Calu3 (cell line): Measurements from ENCODE around the gene PMPCA. TPM values are rescaled to one million over a fixed set of nuclear protein-coding genes. Genes with fewer than 3 reads are reported as not detected.

ENCODE experiments used
- BruUV-seq: library from RNA; stranded (reverse); fragments of 400-500 nt; replicated peaks from 2 replicates; lab custom pipeline; 2021; lab: Mats Ljungman, UMichigan
- CTCF ChIA-PET: fragments of 300-600 bp; sonication (Branson Sonifier 250); formaldehyde crosslinking; loops from one replicate; lab custom pipeline; 2022; ENCODE audit warnings: antibody characterized with exemption; lab: Charles Lee
- DNase-seq: peaks from one replicate; pipeline ENCODE4 v3.0.0; 2022
- H3K27ac Mint-ChIP-seq: one replicate; pipeline ENCODE4 v1.8.0; 2022; ENCODE audit warnings: mixed read lengths; ENCODE audit not compliant: unreplicated experiment
- H3K27me3 Mint-ChIP-seq: one replicate; pipeline ENCODE4 v1.8.0; 2022; ENCODE audit warnings: mixed read lengths; ENCODE audit not compliant: unreplicated experiment
- H3K36me3 Mint-ChIP-seq: one replicate; pipeline ENCODE4 v1.8.0; 2022; ENCODE audit warnings: mild to moderate bottlenecking, moderate library complexity, mixed read lengths; ENCODE audit not compliant: insufficient read depth, unreplicated experiment
- H3K4me1 Mint-ChIP-seq: one replicate; pipeline ENCODE4 v1.8.0; 2022; ENCODE audit warnings: mild to moderate bottlenecking, low read depth, mixed read lengths; ENCODE audit not compliant: unreplicated experiment
- H3K4me3 Mint-ChIP-seq: one replicate; pipeline ENCODE4 v1.8.0; 2022; ENCODE audit warnings: mild to moderate bottlenecking, low read depth, moderate library complexity, mixed read lengths; ENCODE audit not compliant: unreplicated experiment
- H3K9me3 Mint-ChIP-seq: one replicate; pipeline ENCODE4 v1.8.0; 2022; ENCODE audit warnings: low read depth, mixed read lengths; ENCODE audit not compliant: unreplicated experiment
- intact Hi-C: fragments of 100-400 bp; cut with micrococcal nuclease; formaldehyde crosslinking; loops from one replicate; pipeline ENCODE4 v1.10.0; 2022; ENCODE audit not compliant: unreplicated experiment
- total RNA-seq: library from RNA; stranded (reverse); gene quantifications from 2 replicates; pipeline ENCODE4 v1.2.3, GENCODE V29; 2022
- TF ChIP-seq, protein P1 (sequence below): fragments of 200-600 bp; IDR thresholded peaks from one replicate; pipeline ENCODE4 v1.8.0; 2022; ENCODE audit warnings: antibody characterized with exemption; ENCODE audit not compliant: unreplicated experiment

Gene PMPCA
- total RNA-seq, 1 experiment from 2014 or later, result 44.0 TPM

DNA sequence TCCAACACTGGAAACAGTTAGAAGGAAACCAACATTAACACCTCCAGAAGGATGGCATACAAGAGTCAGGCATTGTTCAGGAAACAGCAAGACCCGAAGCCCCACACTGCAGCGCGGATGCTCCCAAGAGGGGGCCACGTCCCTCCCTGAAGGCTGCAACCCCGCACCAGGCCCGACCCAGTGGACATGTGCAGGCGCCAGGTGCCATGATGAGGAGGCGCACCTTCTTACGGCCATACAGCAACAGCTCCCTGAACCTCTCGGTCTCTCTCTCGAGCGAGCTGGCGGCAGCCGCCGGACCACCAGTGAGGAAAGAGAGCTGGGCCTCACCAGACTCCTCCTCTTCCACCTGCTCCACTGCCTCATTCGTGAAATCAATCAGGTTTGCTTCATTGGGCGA lies 52.2 kb downstream of the PMPCA start:
- no TSS peak for BruUV-seq
- no peak overlapping the region for H3K27ac Mint-ChIP-seq
- no peaks in the 10 kb centered on the region for H3K9me3 Mint-ChIP-seq
- TF ChIP-seq, protein P1, sequence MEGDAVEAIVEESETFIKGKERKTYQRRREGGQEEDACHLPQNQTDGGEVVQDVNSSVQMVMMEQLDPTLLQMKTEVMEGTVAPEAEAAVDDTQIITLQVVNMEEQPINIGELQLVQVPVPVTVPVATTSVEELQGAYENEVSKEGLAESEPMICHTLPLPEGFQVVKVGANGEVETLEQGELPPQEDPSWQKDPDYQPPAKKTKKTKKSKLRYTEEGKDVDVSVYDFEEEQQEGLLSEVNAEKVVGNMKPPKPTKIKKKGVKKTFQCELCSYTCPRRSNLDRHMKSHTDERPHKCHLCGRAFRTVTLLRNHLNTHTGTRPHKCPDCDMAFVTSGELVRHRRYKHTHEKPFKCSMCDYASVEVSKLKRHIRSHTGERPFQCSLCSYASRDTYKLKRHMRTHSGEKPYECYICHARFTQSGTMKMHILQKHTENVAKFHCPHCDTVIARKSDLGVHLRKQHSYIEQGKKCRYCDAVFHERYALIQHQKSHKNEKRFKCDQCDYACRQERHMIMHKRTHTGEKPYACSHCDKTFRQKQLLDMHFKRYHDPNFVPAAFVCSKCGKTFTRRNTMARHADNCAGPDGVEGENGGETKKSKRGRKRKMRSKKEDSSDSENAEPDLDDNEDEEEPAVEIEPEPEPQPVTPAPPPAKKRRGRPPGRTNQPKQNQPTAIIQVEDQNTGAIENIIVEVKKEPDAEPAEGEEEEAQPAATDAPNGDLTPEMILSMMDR, result no peak
- no peaks in the 10 kb centered on the region for H3K27me3 Mint-ChIP-seq
- DNase-seq, result no peak
- H3K36me3 Mint-ChIP-seq, result peaks cover 67% of the 10 kb centered on the region
- intact Hi-C loops, result no loop called here
- no peak overlapping the region for H3K4me3 Mint-ChIP-seq
- CTCF ChIA-PET, result no interaction called here
- H3K4me1 Mint-ChIP-seq, result no peaks in the 10 kb centered on the region

DNA sequence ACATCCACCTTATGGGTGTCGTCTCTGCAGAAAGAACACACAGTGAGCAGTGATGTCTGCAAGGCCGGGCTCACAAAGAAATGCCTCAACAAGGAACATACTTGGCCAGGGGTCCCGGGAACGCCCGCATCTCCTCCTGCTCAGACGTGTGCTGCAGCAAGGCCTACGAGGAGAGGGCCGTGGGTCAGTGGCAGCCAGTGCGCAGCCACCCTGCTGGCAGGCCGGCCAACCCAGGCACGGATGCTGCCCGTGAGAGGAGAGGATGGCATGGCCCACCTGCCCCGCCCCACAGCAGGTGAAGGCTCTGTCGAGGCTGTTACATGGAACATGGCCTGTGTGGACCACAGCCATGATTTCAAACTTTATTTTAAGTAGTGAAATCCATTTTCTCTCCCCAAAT lies 53.1 kb downstream of the PMPCA start:
- TF ChIP-seq, protein P1, result no peak
- Mint-ChIP-seq H3K27me3 (no peaks in the 10 kb centered on the region), H3K36me3 (peaks cover 58% of the 10 kb centered on the region), H3K9me3 (no peaks in the 10 kb centered on the region), H3K4me1 (no peaks in the 10 kb centered on the region), H3K27ac (no peak overlapping the region), H3K4me3 (no peak overlapping the region)
- no TSS peak for BruUV-seq
- no peak for DNase-seq
- CTCF ChIA-PET, result no interaction called here
- intact Hi-C loops, result no loop called here

DNA sequence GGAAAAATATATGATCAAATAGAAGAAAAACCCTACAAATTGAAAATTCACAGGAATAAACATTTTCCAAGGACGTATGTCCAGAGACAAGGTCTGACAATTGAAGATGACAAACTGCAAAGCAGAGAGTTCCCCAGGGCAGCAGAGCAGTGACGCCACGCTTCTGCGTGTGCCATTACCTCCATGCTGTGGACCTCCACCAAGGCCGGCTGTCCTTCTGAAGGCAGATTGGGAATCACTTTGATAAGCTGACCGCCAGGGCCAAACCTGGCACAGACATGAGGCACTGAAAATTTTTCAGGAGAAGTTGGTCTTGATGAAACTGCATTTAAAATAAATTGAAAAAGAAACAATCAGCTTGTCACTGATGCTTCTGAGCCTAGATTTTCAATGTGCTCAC lies 53.8 kb downstream of the PMPCA start:
- DNase-seq, result no peak
- CTCF ChIA-PET, result no interaction called here
- TF ChIP-seq, protein P1, result no peak
- intact Hi-C loops, result no loop called here
- Mint-ChIP-seq H3K9me3 (no peaks in the 10 kb centered on the region), H3K4me3 (no peak overlapping the region), H3K36me3 (peaks cover 58% of the 10 kb centered on the region), H3K27ac (no peak overlapping the region), H3K4me1 (no peaks in the 10 kb centered on the region), H3K27me3 (no peaks in the 10 kb centered on the region)
- BruUV-seq, result no TSS peak

DNA sequence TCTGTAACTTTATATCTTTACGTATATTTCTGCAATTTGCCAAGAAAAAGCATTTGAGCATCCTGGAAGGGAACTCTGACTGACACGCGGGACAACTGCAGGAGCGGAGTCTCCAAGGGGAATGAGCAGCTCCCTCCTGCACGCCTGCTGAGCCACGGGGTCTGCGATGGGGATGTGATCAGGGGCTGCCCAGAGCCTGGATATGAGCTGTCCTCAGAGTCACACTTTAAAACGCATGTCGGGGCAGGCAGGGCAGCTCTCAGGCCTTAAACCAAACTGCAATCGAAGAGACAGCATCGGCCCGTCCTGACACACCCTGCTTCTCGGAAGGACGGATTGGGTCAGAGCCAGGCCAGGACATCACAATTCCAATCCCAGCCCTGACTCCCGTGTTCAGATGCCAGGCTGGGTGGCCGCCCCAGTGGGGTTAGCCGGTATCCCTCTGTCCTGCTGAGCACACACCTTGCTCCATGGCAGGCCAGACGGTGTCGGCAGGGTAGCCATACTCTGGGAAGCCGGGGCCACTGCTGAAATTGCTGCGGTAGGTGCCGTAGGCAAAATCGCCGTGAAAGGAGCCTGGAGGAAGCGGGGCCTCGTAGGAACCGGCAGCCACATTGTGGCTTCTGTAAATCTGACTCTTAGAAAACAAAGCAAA lies 55.2 kb downstream of the PMPCA start:
- TF ChIP-seq, protein P1, result no peak
- CTCF ChIA-PET, result no interaction called here
- no peak overlapping the region for H3K4me3 Mint-ChIP-seq
- peaks cover 51% of the 10 kb centered on the region for H3K36me3 Mint-ChIP-seq
- no TSS peak for BruUV-seq
- H3K4me1 Mint-ChIP-seq, result no peaks in the 10 kb centered on the region
- intact Hi-C loops, result no loop called here
- H3K27me3 Mint-ChIP-seq, result no peaks in the 10 kb centered on the region
- DNase-seq, result no peak
- H3K27ac Mint-ChIP-seq, result no peak overlapping the region
- H3K9me3 Mint-ChIP-seq, result no peaks in the 10 kb centered on the region
